Astrocyte of the cerebellum (primary cell): ENCODE measurements around the gene CCDC77.
"Not testable (repeated sequence)": the region's sequence is repeated elsewhere in the genome, so short reads cannot be mapped to it uniquely, and the experiment has no call there.

Source experiments
- DNase-seq: peaks from one replicate; pipeline ENCODE4 v3.0.0-alpha.2; 2011; ENCODE audit warnings: low read depth
- H3K4me3 ChIP-seq: 2 replicates; pipeline ENCODE4 v1.5.1; 2011; ENCODE audit warnings: mild to moderate bottlenecking, low read depth, low read length, moderate library complexity
- CTCF ChIP-seq: IDR thresholded peaks from 2 replicates; pipeline ENCODE4 v1.5.1; 2012; ENCODE audit warnings: low read length, low read depth, moderate library complexity, mild to moderate bottlenecking; ENCODE audit errors: missing control alignments
- in situ Hi-C: cut with HindIII; loops from 2 replicates; pipeline ENCODE4 v1.10.0; 2017; ENCODE audit warnings: low sequenced_read_pairs

CCDC77 gene

GRCh38 chr12:414859-415258 lies 13.4 kb downstream of the CCDC77 start:
- H3K4me3 ChIP-seq, result no peak overlapping the region
- TF ChIP-seq CTCF, result no peak
- DNase-seq, result no peak
- in situ Hi-C loops, result no loop called here

GRCh38 chr12:418432-418831 lies 17.0 kb downstream of the CCDC77 start:
- in situ Hi-C loops, result no loop called here
- H3K4me3 ChIP-seq, result no peak overlapping the region
- no peak for TF ChIP-seq CTCF
- no peak for DNase-seq

- in situ Hi-C loops, result no loop called here
- TF ChIP-seq CTCF, result no peak
- no peak overlapping the region for H3K4me3 ChIP-seq
- no peak for DNase-seq
Observed at GRCh38 chr12:422526-422925, 21.1 kb downstream of the CCDC77 start.

GRCh38 chr12:435737-436136 lies 34.3 kb downstream of the CCDC77 start:
- in situ Hi-C loops, DNase-seq, H3K4me3 ChIP-seq: not testable (repeated sequence)

- peak; percentile 85 for TF ChIP-seq CTCF
- peak; percentile 19 for DNase-seq
- no peak overlapping the region for H3K4me3 ChIP-seq
- in situ Hi-C loops, result no loop called here
Observed at GRCh38 chr12:442235-442884, 40.9 kb downstream of the CCDC77 start.

- in situ Hi-C loops, result no loop called here
- DNase-seq, result no peak
- H3K4me3 ChIP-seq, result no peak overlapping the region
- no peak for TF ChIP-seq CTCF
Observed at GRCh38 chr12:447141-447540, 45.7 kb downstream of the CCDC77 start.

- no peak overlapping the region for H3K4me3 ChIP-seq
- DNase-seq, result no peak
- no peak for TF ChIP-seq CTCF
- in situ Hi-C loops, result no loop called here
Observed at GRCh38 chr12:449203-449602, 47.8 kb downstream of the CCDC77 start.
